Aorta (tissue), 5 donors: Measurements from ENCODE around the gene JAK1. TPM values are rescaled to one million over a fixed set of nuclear protein-coding genes. Genes with fewer than 3 reads are reported as not detected.
"Not testable (repeated sequence)": the region's sequence is repeated elsewhere in the genome, so short reads cannot be mapped to it uniquely, and the experiment has no call there.

Experiments
- ATAC-seq: fragments of 200-7000 bp; cut with Tn5 transposase; one replicate; pipeline ENCODE4 v1.9.1; 2022; ENCODE audit warnings: moderate library complexity; ENCODE audit not compliant: low FRiP score
- DNase-seq, 2 donors: peaks; one replicate each; pipeline ENCODE4 v3.0.0-alpha.2; 2020
- H3K27ac ChIP-seq, 2 donors: one replicate each; pipeline ENCODE4 v1.5.1; 2013; ENCODE audit warnings: low read length in 2 of 2, mild to moderate bottlenecking in 2 of 2, moderate library complexity in 2 of 2, control low read depth in 1 of 2, inconsistent platforms in 1 of 2, low read depth in 1 of 2
- H3K27me3 ChIP-seq, 2 donors: one replicate each; pipeline ENCODE4 v1.6.1; 2013; ENCODE audit warnings: control low read depth in 1 of 2, low read length in 1 of 2, mild to moderate bottlenecking in 1 of 2, moderate library complexity in 1 of 2; ENCODE audit not compliant: insufficient read depth in 2 of 2, control insufficient read depth in 1 of 2
- H3K36me3 ChIP-seq, 2 donors: one replicate each; pipeline ENCODE4 v1.6.1; 2013; ENCODE audit warnings: control low read depth in 1 of 2, low read length in 1 of 2, mild to moderate bottlenecking in 1 of 2; ENCODE audit not compliant: insufficient read depth in 2 of 2, control insufficient read depth in 1 of 2
- H3K4me1 ChIP-seq, 2 donors: one replicate each; pipeline ENCODE4 v1.6.1; 2013; ENCODE audit warnings: low read length in 2 of 2, control low read depth in 1 of 2, mild to moderate bottlenecking in 1 of 2, moderate library complexity in 1 of 2; ENCODE audit not compliant: insufficient read depth in 2 of 2, control insufficient read depth in 1 of 2
- H3K4me3 ChIP-seq, 2 donors: one replicate each; pipeline ENCODE4 v1.5.1; 2013; ENCODE audit warnings: low read length in 2 of 2, control low read depth in 1 of 2, mild to moderate bottlenecking in 1 of 2
- H3K9me3 ChIP-seq: one replicate; pipeline ENCODE4 v1.6.1; 2013; ENCODE audit warnings: mild to moderate bottlenecking, low read length; ENCODE audit not compliant: control insufficient read depth
- WGBS, 2 donors: extraction: QIAGEN DNeasy Blood & Tissue Kit; methylation state at CpG; one replicate each; pipeline ENCODE4 v1.1.7; 2013; 5-methylcytosine and 5-hydroxymethylcytosine counted together
- intact Hi-C, 2 donors: fragments of 100-400 bp; cut with DNase I; formaldehyde crosslinking; loops; one replicate each; pipeline versions ENCODE4 v1.14.2 to v1.15.0; 2022
- polyA plus RNA-seq, 2 donors: library from polyadenylated mRNA; stranded (reverse); fragments of 200-250 nt; gene quantifications; one replicate each; pipeline ENCODE4 v1.2.3, GENCODE V29; 2013
- total RNA-seq, 2 donors: library from RNA; stranded (reverse); fragmentation: NEBNext Ultra II Directional; extraction: Animal tissue kit (Norgen Biotek cat#: 25700); gene quantifications; one replicate each; pipeline ENCODE4 v1.2.1, GENCODE V29; 2021
- donor health status: healthy with polysubstance abuse.
- donor health status: Bipolar disorder and iron deficiency.
- donor health status: DM: no; HTN: no; CAD: no.
- donor health status: DM: no; HTN: no; CAD: no.
- donor health status: DM: yes; HTN: yes; CAD: no.

JAK1 gene
- total and polyA plus RNA-seq, 4 donors, result 24.3 to 132 (median 74.6) TPM

DNA sequence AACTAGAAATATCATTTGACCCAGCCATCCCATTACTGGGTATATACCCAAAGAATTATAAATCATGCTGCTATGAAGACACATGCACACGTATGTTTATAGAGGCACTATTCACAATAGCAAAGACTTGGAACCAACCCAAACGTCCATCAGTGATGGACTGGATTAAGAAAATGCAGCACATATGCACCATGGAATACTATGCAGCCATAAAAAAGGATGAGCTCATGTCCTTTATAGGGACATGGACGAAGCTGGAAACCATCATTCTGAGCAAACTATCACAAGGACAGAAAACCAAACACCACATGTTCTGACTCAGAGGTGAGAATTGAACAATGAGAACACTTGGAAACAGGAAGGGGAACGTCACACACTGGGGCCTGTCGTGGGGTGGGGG, 149.0 kb downstream of the JAK1 start:
- H3K4me3 ChIP-seq, H3K27ac ChIP-seq, ATAC-seq, H3K36me3 ChIP-seq, H3K9me3 ChIP-seq, H3K27me3 ChIP-seq, H3K4me1 ChIP-seq, intact Hi-C loops, DNase-seq: not testable (repeated sequence)
- 92 to 93% methylated on average over 5 of the region's 5 CpGs for WGBS, 2 donors

DNA sequence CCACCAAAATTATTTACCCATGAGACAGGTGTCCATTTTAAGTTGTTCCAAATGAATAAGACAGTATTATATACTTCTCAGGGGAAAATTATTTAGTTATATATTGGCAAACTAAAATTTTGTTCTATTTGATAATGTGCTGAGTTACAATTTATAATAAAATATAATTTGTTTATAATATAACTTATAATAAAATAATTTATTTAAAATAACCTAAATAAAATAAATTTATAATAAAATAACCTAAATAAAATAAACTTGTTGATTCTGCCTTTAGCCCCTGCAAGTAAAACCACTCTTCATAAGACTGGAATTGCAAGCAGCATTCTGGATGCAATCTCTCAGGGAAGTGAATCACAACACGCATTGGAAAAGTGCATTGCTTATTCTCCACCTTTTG, 151.9 kb downstream of the JAK1 start:
- H3K4me1 ChIP-seq, result no peaks in the 10 kb centered on the region
- 95 to 97% methylated on average over 1 of the region's 1 CpG for WGBS, 2 donors
- H3K4me3 ChIP-seq, result no peak overlapping the region
- H3K9me3 ChIP-seq, result no peaks in the 10 kb centered on the region
- no peak overlapping the region for H3K27ac ChIP-seq
- no peaks in the 10 kb centered on the region for H3K36me3 ChIP-seq
- DNase-seq (no peak), ATAC-seq (no peak)
- no peaks in the 10 kb centered on the region for H3K27me3 ChIP-seq
- intact Hi-C loops, result no loop called here

DNA sequence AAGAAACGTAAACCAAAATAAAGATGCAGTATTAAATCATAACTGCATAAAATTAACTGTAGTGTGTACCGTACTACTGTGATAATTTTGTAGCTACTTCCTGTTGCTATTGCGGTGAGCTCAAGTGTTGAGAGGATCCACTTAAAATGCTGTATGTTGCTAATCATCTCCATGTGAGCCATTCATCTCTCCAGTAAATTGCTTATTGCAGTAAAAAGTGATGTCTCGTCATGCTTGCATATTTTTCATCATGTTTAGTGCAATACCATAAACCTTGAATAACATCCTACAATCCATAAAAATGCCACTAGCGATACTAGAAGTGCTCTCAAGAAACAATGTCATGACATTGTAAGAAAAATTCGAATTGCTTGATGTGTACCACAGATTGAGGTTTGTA, 155.2 kb downstream of the JAK1 start:
- no peaks in the 10 kb centered on the region for H3K4me1 ChIP-seq
- no peaks in the 10 kb centered on the region for H3K36me3 ChIP-seq
- H3K4me3 ChIP-seq, result no peak overlapping the region
- intact Hi-C loops, result no loop called here
- no peaks in the 10 kb centered on the region for H3K27me3 ChIP-seq
- DNase-seq (no peak), ATAC-seq (no peak)
- H3K27ac ChIP-seq, result no peak overlapping the region
- 96 to 97% methylated on average over 6 of the region's 6 CpGs for WGBS, 2 donors
- H3K9me3 ChIP-seq, result no peaks in the 10 kb centered on the region

DNA sequence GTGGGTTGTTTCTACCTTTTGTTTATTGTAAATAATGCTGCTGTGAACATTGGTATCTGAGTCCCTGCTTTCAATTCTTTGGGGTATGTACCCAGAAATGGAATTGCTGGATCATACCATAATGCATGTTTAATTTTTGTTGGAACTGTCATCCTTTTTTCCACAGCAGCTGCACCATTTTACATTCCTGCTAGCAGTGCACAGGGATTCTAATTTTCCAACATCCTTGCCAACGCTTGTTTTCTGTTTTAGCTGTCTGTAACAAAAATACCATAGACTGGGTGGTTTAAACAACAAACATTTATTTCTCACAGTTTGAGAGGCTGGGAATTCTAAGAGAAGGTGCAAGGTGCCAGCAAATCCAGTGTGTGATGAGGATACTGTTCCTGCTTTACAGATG, 156.3 kb downstream of the JAK1 start:
- no peaks in the 10 kb centered on the region for H3K9me3 ChIP-seq
- H3K27me3 ChIP-seq, result no peaks in the 10 kb centered on the region
- WGBS, 2 donors, result 42 to 58% methylated on average over 1 of the region's 1 CpG
- no peak for DNase-seq
- intact Hi-C loops, result no loop called here
- ATAC-seq, result no peak
- H3K4me1 ChIP-seq, result no peaks in the 10 kb centered on the region
- no peak overlapping the region for H3K27ac ChIP-seq
- no peaks in the 10 kb centered on the region for H3K36me3 ChIP-seq
- H3K4me3 ChIP-seq, result no peak overlapping the region

DNA sequence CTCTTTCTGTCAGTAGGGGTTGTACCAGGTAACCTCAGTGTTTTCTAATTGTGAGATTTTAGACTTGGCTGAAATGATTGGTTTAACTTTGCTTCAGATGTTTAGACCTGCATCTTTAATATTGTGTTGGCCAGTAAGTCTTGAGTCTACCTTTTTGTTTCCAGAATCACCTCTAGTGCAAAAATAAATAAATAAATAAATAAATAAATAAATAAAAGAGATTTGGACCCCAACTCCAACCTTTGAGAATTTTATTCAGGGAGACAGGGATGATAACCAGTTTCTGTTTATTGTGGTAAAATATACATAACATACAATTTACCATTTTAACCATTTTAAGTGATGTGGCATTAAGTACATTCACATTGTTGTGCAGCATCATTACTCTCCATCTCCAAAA, 157.0 kb downstream of the JAK1 start:
- no peak overlapping the region for H3K27ac ChIP-seq
- H3K9me3 ChIP-seq, result no peaks in the 10 kb centered on the region
- no peaks in the 10 kb centered on the region for H3K36me3 ChIP-seq
- no peak overlapping the region for H3K4me3 ChIP-seq
- no peaks in the 10 kb centered on the region for H3K27me3 ChIP-seq
- H3K4me1 ChIP-seq, result no peaks in the 10 kb centered on the region
- ATAC-seq (no peak), DNase-seq (no peak)
- intact Hi-C loops, result no loop called here

DNA sequence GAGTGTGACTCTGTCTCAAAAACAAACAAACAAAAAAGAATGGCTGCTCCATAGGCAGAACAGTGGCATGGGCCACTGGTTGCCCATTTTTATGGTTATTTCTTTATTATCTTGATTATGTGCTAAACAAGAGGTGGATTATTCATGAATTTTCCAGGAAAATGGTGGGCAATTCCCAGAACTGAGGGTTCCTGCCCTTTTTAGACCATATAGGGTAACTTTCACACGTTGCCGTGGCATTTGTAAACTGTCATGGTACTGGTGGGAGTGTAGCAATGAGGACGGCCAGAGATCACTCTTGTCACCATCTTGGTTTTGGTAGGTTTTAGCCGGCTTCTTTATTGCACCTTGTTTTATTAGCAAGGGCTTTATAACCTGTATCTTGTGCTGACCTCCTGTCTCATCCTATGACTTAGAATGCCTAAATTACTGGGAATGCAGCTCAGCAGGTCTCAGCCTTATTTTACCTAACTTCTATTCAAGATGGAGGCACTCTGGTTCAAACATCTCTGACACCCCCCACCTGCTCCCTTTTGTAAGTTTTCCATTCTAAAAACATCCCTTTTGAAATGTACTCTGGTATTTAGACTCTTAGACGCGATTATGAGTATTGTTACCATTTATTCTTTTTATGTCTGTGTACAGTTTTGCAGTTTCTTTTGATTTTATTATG, 164.4 kb downstream of the JAK1 start:
- no peaks in the 10 kb centered on the region for H3K27me3 ChIP-seq
- H3K36me3 ChIP-seq, result no peaks in the 10 kb centered on the region
- intact Hi-C loops, result no loop called here
- DNase-seq (no peak), ATAC-seq (no peak)
- no peak overlapping the region for H3K4me3 ChIP-seq
- 96% methylated on average over 6 of the region's 6 CpGs for WGBS, 2 donors
- no peak overlapping the region for H3K27ac ChIP-seq
- no peaks in the 10 kb centered on the region for H3K9me3 ChIP-seq
- H3K4me1 ChIP-seq, result no peaks in the 10 kb centered on the region

DNA sequence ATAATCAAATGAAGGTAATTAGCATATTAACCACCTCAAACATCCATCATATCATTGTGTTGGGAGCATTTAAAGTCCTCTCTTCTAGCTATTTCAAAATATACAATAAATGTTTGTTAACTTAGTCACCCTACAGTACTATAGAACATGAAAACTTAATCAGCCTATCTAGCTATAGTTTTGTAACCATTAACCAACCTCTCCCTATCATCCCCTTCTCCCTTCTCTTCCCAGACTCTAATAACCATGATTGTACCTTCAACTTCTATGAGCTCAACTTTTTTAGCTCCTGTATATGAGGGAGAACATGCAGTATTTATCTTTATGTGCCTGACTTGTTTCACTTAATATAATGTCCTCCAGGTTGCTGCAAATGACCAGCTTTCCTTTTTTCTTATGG, 167.5 kb downstream of the JAK1 start:
- H3K4me1 ChIP-seq, result no peaks in the 10 kb centered on the region
- DNase-seq (no peak), ATAC-seq (no peak)
- no peak overlapping the region for H3K4me3 ChIP-seq
- intact Hi-C loops, result no loop called here
- H3K9me3 ChIP-seq, result no peaks in the 10 kb centered on the region
- no peaks in the 10 kb centered on the region for H3K27me3 ChIP-seq
- H3K27ac ChIP-seq, result no peak overlapping the region
- no peaks in the 10 kb centered on the region for H3K36me3 ChIP-seq

DNA sequence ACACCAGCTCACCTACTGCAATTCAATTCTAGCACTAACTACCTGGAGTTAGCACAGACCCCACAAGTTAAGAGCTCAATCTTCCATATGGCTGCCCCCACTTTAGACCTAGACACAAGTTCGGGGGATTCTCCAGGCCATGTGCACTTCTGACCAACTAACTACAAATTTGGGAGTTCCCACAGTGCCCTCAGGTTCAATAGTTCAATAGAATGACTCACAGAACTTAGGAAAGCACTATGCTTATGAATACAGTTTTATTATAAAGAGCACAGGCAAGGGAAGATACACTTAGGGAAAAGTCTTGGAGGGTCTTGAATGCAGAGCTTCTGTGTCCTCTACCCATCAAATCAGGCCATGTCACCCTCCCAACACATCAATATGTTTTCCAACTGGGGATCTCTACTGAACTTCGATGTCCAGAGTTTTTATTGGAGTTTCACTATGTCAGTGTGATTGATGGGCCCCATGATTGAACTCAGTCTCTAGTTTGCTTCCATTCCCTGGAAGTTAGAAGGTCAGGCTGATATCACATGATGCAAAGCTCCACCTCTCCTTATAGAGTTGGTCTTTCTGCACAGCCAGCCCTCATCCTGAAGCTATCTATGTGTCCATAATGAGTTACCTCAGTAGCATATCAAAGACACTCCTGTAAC, 175.4 kb downstream of the JAK1 start:
- intact Hi-C loops, result no loop called here
- H3K4me3 ChIP-seq, result no peak overlapping the region
- H3K27me3 ChIP-seq, result no peaks in the 10 kb centered on the region
- DNase-seq (no peak), ATAC-seq (no peak)
- peaks cover 0 to 2% of the 10 kb centered on the region in 2 donors for H3K36me3 ChIP-seq
- 93 to 98% methylated on average over 2 of the region's 2 CpGs for WGBS, 2 donors
- no peak overlapping the region for H3K27ac ChIP-seq
- no peaks in the 10 kb centered on the region for H3K4me1 ChIP-seq
- peaks cover 1% of the 10 kb centered on the region for H3K9me3 ChIP-seq
